BJ (cell line): ENCODE measurements around the gene PTPRR. TPM values are rescaled to one million over a fixed set of nuclear protein-coding genes. Genes with fewer than 3 reads are reported as not detected.

ENCODE experiments used
- CTCF ChIA-PET: fragments of 350-600 bp; formaldehyde crosslinking; extraction: SDS; loops from one replicate; lab custom pipeline; 2021; ENCODE audit warnings: antibody characterized with exemption, inconsistent platforms; lab: Yijun Ruan, JAX
- POLR2A ChIA-PET: fragments of 300-600 bp; sonication (Branson Sonifier 250); formaldehyde crosslinking; extraction: SDS; loops from one replicate; lab custom pipeline; 2021; ENCODE audit warnings: antibody characterized with exemption; lab: Charles Lee
- DNase-seq: peaks from one replicate; pipeline ENCODE4 v3.0.0-alpha.2; 2011; ENCODE audit warnings: low read depth
- H3K27me3 ChIP-seq: 2 replicates; pipeline ENCODE4 v1.6.0; 2011; ENCODE audit warnings: low read length; ENCODE audit not compliant: control insufficient read depth, insufficient read depth
- H3K36me3 ChIP-seq: 2 replicates; pipeline ENCODE4 v1.5.1; 2011; ENCODE audit warnings: low read length; ENCODE audit not compliant: control insufficient read depth, insufficient read depth
- H3K4me3 ChIP-seq: 2 replicates; pipeline ENCODE4 v1.5.1; 2011; ENCODE audit warnings: low read depth, mild to moderate bottlenecking, control low read depth, low read length
- CTCF ChIP-seq: IDR thresholded peaks from 2 replicates; pipeline ENCODE4 v1.5.1; 2011; ENCODE audit warnings: low read depth, mild to moderate bottlenecking, control low read depth, inconsistent platforms, low read length, moderate library complexity; ENCODE audit not compliant: insufficient read depth
- polyA plus RNA-seq: library from polyadenylated mRNA; depleted of rRNA; stranded (reverse); fragments of >200 nt; gene quantifications from 2 replicates; pipeline ENCODE4 v1.2.3, GENCODE V29; 2011

The PTPRR gene
- polyA plus RNA-seq, 1 experiment = 0.40 TPM

DNA sequence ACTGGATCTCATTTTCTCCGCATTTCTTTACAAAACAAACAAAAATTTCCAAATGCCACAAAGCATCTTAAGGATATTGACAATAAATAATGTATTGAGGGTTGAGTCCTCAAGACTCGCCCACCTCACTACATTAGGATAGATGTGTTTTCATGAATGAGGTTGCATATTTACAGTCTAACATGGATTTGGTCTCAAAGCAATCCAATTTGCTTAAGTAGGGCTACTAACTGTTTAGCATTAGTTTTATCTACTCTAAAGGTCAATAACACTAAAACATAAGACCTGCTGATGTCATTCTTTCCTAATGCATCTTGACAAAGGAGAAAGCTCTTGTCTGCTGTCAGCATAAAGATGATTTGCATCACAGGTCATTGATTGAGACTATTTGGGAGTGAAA, 82.4 kb downstream of the PTPRR start:
- no peak for TF ChIP-seq CTCF

GRCh38 chr12:70837026-70837425, 83.5 kb downstream of the PTPRR start:
- no peak for DNase-seq
- H3K27me3 ChIP-seq = no peaks in the 10 kb centered on the region
- ChIA-PET POLR2A (no interaction called here), CTCF (no interaction called here)
- TF ChIP-seq CTCF = no peak
- H3K36me3 ChIP-seq = no peaks in the 10 kb centered on the region
- H3K4me3 ChIP-seq = no peak overlapping the region

More for the DNA sequence above, 82.4 kb downstream of the PTPRR start:
- Histone ChIP-seq H3K36me3 (no peaks in the 10 kb centered on the region), H3K27me3 (no peaks in the 10 kb centered on the region), H3K4me3 (no peak overlapping the region)
- ChIA-PET CTCF (interaction anchor here (0.6 kb wide), 1 partner anchor 9 kb away, joined by 3 read pairs; no protein-coding TSS in a partner anchor), POLR2A (no interaction called here)
- no peak for DNase-seq

GRCh38 chr12:70835948-70836347, 84.6 kb downstream of the PTPRR start:
- Histone ChIP-seq H3K27me3 (no peaks in the 10 kb centered on the region), H3K36me3 (no peaks in the 10 kb centered on the region), H3K4me3 (no peak overlapping the region)
- ChIA-PET CTCF (interaction anchor here (0.8 kb wide), 1 partner anchor 11 kb away, joined by 3 read pairs; no protein-coding TSS in a partner anchor), POLR2A (no interaction called here)
- no peak for DNase-seq
- TF ChIP-seq CTCF = no peak

- POLR2A ChIA-PET = no interaction called here
- Histone ChIP-seq H3K27me3 (no peaks in the 10 kb centered on the region), H3K36me3 (no peaks in the 10 kb centered on the region), H3K4me3 (no peak overlapping the region)
- no peak for TF ChIP-seq CTCF
- DNase-seq = no peak
- CTCF ChIA-PET = no interaction called here
Observed at GRCh38 chr12:70831543-70831942, 89.0 kb downstream of the PTPRR start.

DNA sequence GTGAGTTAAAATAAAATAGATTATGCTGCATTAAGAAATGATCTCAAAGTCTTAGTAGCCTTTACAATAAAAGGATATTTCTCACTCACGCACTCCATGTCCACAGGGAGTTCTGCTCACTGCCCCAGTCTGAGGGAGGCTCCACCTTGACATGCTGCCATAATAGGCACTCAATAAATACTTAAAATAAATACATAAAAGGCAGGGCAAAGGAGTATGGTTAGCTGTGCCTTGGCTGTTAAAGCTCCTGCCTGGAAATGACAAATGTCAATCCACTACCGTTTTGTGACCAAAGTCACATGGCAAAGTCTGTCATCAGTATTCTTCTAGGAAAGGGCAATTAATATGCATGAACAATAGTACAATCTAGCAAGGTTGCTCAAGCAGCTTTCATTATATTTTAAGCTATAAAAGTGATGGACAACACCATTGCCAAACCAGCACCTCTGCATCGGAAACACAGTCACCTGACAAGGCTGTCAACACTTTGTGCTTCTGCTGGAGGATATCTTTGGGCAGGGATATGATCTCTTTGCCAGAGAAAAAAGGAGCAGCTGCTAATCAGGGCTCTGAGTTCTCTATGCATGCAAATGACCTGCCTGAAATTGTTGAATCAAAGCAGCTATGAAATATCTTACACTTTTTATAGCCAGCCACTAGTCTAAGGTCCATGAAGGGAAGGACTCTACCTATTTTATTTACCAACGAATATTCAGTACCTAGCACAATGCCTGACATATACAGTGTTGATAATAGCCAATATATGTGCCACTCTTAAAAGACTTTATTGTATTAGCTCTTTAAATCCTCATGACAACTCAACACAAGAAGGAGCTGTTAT, 90.1 kb downstream of the PTPRR start:
- ChIA-PET POLR2A (no interaction called here), CTCF (no interaction called here)
- Histone ChIP-seq H3K27me3 (no peaks in the 10 kb centered on the region), H3K4me3 (no peak overlapping the region), H3K36me3 (no peaks in the 10 kb centered on the region)
- DNase-seq = no peak
- TF ChIP-seq CTCF = no peak
